Neuron (in vitro differentiated cells): ENCODE results near the gene TCF25.

Source experiments
- H2AFZ ChIP-seq: one replicate; pipeline ENCODE4 v1.6.1; 2013; ENCODE audit warnings: low read depth, mild to moderate bottlenecking, inconsistent platforms, low read length, moderate library complexity
- H3K27me3 ChIP-seq: one replicate; pipeline ENCODE4 v1.6.1; 2013; ENCODE audit warnings: low read length; ENCODE audit not compliant: insufficient read depth
- H3K36me3 ChIP-seq: one replicate; pipeline ENCODE4 v1.6.1; 2013; ENCODE audit warnings: low read length; ENCODE audit not compliant: insufficient read depth
- H3K4me1 ChIP-seq: one replicate; pipeline ENCODE4 v1.6.1; 2013; ENCODE audit warnings: low read length; ENCODE audit not compliant: insufficient read depth
- H3K4me3 ChIP-seq: 2 replicates; pipeline ENCODE4 v1.5.1; 2013; ENCODE audit warnings: mild to moderate bottlenecking, low read length, moderate library complexity
- H3K9me3 ChIP-seq: one replicate; pipeline ENCODE4 v1.6.1; 2013; ENCODE audit warnings: low read length

Gene TCF25

DNA sequence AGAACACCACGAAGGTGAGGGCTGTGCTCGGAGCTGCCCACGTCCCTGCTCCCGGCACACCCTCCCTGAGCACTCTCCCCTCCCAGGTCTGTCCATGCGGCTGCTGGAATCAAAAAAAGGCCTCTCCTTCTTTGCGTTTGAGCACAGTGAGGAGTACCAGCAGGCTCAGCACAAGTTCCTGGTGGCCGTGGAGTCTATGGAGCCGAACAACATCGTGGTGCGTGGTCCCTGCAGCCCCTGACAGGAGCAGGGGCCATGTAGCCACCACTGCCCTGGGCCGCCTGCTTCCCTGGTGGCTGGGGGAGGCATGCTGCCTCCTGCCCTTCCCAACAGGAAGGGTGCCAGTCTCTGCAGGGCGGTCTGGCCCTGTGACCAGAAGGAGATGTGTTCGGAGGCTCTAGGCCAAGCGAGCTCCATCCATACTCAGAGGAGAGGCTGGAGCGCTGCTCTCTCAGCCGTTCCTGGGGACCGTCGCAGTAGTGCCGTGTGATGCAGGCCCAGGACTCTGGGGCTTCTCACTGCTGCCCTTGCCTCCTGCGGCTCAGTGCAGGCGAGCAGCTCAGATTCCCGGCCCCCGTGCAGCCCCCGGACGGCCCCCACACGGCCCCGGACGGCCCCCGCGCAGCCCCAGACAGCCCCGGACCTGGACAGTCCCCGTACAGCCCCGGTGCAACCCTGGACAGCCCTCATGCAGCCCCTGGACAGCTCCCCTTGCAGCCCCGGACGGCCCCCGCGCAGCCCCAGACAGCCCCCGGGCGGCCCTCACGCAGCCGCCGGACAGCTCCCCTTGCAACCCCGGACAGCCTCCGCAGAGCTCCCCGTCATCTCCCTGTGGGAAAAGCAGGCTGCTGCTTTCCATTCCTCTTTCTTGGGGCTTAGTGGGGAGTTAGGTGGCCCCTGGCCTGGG lies 20.5 kb downstream of the TCF25 start:
- peaks cover 75% of the 10 kb centered on the region for H3K36me3 ChIP-seq

DNA sequence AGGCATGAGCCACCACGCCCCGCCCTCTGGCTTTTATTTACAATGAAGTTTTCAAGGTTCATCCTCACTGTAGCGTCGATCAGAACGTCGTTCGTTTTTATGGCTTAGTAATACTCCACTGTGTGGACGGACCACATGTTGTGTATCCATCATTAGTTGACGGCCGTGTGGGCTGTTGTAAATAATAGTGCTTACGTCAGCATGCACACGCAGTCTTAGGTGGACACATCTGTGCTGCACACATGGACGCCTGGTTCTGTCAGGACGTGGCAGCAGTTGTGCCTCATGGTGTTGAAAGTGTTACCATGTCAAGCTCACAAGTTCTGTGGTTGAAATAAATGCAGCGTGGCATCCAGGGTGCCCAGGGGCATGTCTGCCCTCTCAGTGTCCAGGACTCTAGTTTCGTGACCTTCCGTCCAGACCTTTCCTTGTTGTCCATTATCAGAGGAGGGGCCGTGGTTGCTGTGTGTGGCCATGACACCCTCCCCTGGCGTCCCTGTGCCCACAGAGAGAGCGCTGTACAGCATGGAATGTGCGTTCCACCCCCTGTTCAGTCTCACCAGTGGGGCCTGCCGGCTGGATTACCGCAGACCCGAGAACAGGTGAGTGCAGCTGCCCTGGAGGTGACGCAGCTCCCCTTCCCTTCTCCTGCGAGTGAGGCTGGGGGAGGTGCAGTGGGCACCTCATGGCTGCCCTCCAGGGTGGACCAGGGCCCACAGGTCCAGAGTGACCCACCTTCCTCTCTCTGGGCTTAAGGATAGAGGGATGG lies 22.3 kb downstream of the TCF25 start:
- H3K4me3 ChIP-seq = no peak overlapping the region
- H3K9me3 ChIP-seq = no peaks in the 10 kb centered on the region
- H3K36me3 ChIP-seq = peaks cover 82% of the 10 kb centered on the region

More for the DNA sequence above, 20.5 kb downstream of the TCF25 start:
- Histone ChIP-seq H2AFZ (no peak overlapping the region), H3K4me3 (no peak overlapping the region), H3K9me3 (no peaks in the 10 kb centered on the region), H3K27me3 (no peaks in the 10 kb centered on the region), H3K4me1 (no peaks in the 10 kb centered on the region)

DNA sequence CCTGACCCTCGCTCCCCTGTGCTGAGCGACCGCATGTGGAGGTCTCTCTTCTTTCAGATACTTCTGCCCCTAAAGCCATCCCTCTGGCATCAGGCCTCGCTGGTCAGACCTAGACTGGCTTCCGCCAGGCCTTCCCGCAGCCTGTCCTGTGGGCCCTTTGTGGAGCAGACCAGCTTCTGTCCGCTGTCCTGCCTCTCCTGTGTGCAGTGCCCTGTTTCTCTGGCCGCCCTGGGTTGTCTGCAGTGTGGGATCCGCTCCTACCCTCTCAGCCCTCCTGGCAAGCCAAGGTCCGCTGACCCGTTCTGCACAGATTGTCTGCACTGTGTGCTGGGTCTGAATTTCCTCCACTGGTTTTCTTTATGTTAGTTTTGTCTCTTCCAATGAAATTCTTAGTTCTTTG lies 23.8 kb downstream of the TCF25 start:
- no peaks in the 10 kb centered on the region for H3K4me1 ChIP-seq
- H3K36me3 ChIP-seq = peaks cover 73% of the 10 kb centered on the region
- no peaks in the 10 kb centered on the region for H3K27me3 ChIP-seq
- no peak overlapping the region for H2AFZ ChIP-seq
- no peak overlapping the region for H3K4me3 ChIP-seq
- H3K9me3 ChIP-seq = no peaks in the 10 kb centered on the region

More for the DNA sequence above, 22.3 kb downstream of the TCF25 start:
- Histone ChIP-seq H3K4me1 (no peaks in the 10 kb centered on the region), H2AFZ (no peak overlapping the region), H3K27me3 (no peaks in the 10 kb centered on the region)

DNA sequence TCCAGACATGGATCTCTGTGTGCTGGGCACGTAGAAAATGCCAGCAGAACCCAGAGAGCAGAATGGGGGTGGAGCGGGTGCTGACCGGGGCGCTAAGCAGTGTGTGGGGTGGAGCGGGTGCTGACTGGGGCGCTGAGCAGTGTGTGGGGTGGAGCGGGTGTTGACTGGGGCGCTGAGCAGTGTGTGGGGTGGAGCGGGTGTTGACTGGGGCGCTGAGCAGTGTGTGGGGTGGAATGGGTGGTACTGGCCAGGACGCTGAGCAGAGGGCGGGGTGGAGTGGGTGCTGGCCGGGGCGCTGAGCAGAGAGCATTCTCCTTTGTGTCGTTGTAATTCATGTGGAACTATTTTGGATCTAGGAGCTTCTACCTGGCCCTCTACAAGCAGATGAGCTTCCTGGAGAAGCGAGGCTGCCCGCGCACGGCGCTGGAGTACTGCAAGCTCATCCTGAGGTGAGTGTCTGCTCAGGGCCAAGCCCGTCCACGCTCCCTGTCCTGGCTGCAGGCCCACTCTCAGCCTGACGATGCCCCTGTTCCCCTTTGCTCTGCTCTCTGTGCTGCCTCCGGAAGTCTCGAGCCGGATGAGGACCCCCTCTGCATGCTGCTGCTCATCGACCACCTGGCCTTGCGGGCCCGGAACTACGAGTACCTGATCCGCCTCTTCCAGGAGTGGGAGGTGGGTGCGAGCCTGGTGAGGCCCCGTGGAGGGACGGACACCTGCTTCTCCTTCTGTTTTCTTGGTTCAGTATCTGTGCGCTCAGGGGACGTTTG lies 25.0 kb downstream of the TCF25 start:
- no peak overlapping the region for H2AFZ ChIP-seq
- no peaks in the 10 kb centered on the region for H3K4me1 ChIP-seq
- H3K36me3 ChIP-seq = peaks cover 67% of the 10 kb centered on the region
- H3K9me3 ChIP-seq = no peaks in the 10 kb centered on the region
- H3K27me3 ChIP-seq = no peaks in the 10 kb centered on the region
- H3K4me3 ChIP-seq = no peak overlapping the region

DNA sequence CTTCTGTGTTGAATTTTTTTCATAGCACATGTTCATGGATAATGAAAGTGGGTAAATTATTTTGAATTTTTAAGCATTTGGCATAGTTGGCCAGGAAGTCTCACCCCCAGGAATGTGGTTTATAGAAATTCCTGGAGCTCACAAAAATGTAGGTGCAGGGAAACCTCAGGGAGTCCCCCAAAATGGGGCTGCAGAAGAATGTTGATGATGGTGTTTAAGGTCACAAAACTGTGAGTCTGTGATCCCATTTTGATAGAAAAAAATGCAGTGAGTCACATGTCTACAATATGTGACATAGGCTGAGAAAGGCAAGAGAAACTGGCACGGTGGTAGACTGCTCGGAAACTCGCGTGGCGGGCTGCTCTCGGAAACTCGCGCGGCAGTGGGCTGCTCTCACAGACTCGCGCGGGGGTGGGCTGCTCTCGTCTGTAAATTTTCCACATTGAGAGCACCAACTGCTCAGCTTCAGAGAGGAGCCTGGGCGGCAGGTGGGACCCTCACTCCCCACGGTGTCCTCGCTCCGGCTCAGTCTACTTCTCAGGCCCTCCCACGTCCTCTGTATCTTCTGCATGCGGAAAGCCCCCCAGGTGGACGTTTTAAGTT lies 26.6 kb downstream of the TCF25 start:
- Histone ChIP-seq H3K27me3 (no peaks in the 10 kb centered on the region), H3K4me1 (no peaks in the 10 kb centered on the region), H3K4me3 (no peak overlapping the region), H2AFZ (no peak overlapping the region), H3K9me3 (no peaks in the 10 kb centered on the region), H3K36me3 (peaks cover 70% of the 10 kb centered on the region)

DNA sequence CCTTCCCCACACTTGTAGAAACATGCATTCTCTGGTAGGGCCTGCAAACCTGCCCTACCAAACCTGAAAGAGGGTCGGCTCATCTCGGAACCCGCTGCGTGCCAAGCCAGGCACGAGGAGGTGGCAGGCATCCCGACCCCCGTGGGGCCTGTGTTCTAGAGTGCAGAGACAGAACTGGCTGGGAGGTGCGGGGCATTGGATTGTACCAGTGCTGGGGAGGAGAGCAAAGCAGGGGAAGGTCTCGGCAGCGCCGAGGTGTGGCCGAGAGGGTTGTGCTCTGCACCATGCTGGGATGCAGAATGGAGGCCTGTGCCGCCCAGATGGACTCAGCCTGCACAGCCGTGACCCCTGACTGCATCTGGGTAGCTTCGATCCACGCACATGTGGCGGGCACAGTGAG lies 27.5 kb downstream of the TCF25 start:
- no peak overlapping the region for H3K4me3 ChIP-seq
- no peak overlapping the region for H2AFZ ChIP-seq
- no peaks in the 10 kb centered on the region for H3K4me1 ChIP-seq
- H3K9me3 ChIP-seq = peaks cover 3% of the 10 kb centered on the region
- H3K36me3 ChIP-seq = peaks cover 71% of the 10 kb centered on the region
- H3K27me3 ChIP-seq = no peaks in the 10 kb centered on the region

DNA sequence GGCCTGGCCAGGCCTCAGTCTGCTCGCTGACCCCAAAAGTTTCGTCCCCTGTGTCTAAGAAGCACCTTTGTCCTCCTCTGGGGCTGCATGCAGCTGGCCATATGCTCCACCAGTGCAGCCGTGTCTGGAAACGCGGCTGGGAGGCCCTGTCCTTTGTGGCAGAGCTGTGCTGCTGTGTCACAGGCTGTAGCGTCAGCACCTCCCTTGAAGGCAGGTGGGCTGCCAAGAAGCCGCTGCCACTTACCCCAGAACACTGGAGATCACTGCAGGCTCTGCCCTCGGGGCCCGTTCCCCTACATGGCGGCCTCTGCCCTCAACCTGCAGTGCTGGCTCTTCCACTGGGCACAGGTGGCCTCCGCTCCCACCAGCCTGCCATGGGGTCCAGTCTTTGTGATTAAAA lies 29.6 kb downstream of the TCF25 start:
- peaks cover 17% of the 10 kb centered on the region for H3K9me3 ChIP-seq
- no peak overlapping the region for H3K4me3 ChIP-seq
- H3K27me3 ChIP-seq = no peaks in the 10 kb centered on the region
- no peak overlapping the region for H2AFZ ChIP-seq
- H3K36me3 ChIP-seq = peaks cover 72% of the 10 kb centered on the region
- H3K4me1 ChIP-seq = no peaks in the 10 kb centered on the region

DNA sequence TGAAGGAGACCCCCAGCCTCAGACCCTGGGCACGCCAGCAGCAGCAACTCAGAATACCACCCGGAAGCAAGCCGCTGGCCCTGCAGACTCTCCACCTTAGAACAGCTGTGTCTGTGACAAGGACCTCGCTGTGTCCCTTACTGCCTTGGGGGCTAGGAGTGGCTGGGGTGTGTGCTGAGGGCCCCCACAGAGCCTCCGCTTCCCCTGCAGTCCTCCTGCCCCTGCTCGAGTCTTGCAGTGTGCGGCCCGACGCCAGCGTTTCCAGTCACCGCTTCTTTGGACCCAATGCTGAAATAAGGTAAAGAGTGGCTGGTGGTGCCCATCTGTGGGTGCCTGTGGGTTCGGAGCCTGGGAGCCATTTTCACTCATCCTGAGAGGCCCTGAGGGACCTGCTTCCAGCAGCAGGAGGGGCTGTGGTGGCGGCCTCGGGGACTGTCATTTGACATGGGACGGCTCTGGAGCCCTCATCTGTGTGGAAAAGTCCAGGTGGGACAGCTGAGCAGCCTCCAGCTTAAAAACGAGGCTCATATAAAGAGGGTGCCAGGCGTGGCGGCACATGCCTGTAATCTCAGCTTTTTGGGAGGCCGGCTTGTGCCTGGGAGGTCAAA lies 30.6 kb downstream of the TCF25 start:
- H2AFZ ChIP-seq = no peak overlapping the region
- H3K27me3 ChIP-seq = no peaks in the 10 kb centered on the region
- H3K9me3 ChIP-seq = peaks cover 20% of the 10 kb centered on the region
- peaks cover 71% of the 10 kb centered on the region for H3K36me3 ChIP-seq
- H3K4me3 ChIP-seq = no peak overlapping the region
- H3K4me1 ChIP-seq = no peaks in the 10 kb centered on the region

DNA sequence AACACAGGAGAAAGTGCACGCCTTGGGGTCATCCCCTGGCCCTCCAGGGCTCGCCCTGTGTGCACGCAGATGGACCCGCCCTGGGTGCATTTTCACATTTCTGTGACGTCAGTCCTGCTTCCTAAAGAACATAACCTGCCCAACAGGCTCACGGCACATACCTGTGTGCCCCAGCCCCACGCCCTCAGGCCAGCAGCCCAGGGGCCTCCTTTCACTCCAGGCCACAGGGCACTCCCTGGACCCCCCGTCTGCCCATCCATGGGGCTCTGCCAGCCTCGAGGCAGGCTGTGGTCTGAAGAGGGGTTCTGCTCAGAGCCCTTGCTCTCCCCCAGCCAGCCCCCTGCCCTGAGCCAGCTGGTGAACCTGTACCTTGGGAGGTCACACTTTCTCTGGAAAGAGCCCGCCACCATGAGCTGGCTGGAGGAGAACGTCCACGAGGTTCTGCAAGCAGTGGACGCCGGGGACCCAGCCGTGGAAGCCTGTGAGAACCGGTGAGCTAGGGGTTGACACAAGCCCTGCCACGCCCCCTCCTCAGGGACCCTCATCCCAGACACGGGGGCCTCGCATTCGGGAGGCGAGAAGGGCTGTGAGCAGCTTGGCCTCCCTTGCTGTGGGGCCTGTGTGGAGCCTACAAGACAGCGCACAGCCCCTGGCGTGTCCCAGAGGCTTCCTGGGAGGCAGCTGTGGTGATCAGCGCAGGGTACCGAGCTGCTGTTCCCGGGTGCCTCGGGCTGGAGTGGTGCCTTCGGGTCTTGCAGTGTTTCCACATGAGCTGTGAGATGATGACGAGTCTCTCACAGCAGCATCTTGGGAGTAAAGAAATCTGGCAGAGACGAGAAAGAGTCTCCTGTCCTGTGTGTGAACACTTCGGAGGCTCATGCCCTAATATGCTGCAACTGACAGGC lies 31.5 kb downstream of the TCF25 start:
- Histone ChIP-seq H3K4me1 (no peaks in the 10 kb centered on the region), H2AFZ (no peak overlapping the region), H3K27me3 (no peaks in the 10 kb centered on the region), H3K36me3 (peaks cover 70% of the 10 kb centered on the region), H3K9me3 (peaks cover 20% of the 10 kb centered on the region), H3K4me3 (no peak overlapping the region)

DNA sequence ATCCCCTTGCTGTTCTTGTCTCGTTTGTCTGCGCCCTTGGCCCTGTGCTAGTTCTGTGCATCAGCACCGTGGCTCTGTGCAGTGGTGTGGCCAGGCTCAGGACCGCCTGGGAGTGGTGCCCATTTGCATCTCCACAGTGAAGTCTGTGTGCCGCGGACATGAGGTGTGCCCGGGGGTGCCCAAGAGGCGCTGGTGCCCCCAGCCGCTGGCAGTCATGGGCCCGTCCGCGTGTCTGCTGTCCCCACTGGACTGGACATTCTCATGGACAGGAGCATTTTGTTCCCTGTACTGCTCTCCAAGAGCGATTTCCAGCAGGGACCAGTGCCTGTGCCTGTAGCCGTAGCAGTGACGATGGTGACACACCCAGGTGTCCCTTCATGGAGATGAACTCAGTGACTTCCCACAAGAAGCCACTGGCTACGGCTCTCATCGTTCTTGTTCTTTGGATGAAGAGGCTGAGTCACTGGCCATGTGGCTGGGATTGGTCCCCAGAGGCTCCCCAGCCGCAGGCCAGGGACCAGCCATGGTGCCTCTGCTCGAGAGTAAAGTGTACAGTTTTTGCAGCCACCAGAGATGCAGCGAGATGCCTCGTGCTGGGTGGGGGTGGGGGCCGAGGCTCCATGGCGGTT lies 32.2 kb downstream of the TCF25 start:
- Histone ChIP-seq H2AFZ (no peak overlapping the region), H3K4me3 (no peak overlapping the region), H3K4me1 (no peaks in the 10 kb centered on the region), H3K9me3 (peaks cover 20% of the 10 kb centered on the region), H3K36me3 (peaks cover 69% of the 10 kb centered on the region), H3K27me3 (no peaks in the 10 kb centered on the region)

DNA sequence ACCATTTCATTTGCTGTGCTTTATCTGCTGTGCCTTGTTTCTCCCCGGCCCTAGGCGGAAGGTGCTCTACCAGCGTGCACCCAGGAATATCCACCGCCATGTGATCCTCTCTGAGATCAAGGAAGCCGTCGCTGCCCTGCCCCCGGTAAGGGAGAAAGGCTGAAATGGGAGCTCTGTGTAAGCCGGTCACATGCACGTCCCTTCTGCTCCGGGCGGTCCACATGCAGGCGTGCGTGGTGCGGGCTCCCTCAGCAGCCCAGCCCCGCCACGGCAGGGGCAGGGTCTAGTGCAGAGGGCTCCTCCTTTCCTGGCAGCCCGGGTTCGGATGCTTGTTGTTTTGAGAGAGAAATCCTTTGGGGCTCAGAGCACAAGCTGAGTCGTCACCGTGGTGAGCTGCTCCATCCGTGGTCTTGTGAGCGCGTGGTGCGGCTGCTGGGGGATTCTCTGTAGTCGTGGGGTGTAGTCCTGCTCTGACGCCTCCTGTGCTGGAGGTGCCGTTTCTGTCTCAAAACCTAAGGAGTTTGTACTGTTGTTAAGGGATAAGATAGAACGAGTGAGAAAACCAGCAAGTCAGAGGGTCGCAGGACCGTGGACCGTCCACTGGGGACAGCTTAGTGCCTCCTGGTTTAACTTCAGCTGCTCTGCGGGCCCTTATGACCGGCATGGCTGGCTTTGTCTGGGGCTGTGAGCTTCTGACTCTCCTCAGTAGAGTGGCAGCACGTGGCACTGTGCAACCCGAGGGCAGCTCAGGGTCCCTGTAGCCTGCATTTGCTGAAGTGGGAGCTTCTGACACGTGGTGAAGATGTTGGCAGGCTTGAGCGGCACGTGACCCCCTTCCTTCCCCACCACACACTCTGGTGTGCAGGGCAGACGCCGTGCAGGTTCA lies 33.0 kb downstream of the TCF25 start:
- Histone ChIP-seq H3K9me3 (peaks cover 20% of the 10 kb centered on the region), H3K4me3 (no peak overlapping the region), H3K4me1 (no peaks in the 10 kb centered on the region), H2AFZ (no peak overlapping the region), H3K27me3 (no peaks in the 10 kb centered on the region), H3K36me3 (peaks cover 70% of the 10 kb centered on the region)
